Activated T-helper 1 cell treated with anti-CD3 and anti-CD28 coated beads, Interleukin-2, amount 50 U/mL, for 16 hours (primary cell): Measurements from ENCODE around the gene ZNF462.

Source experiments
- DNase-seq, 2 donors: peaks; one replicate each; pipeline ENCODE4 v3.0.0-alpha.2; 2020; ENCODE audit warnings: low read depth in 1 of 2, low spot score in 1 of 2

ZNF462 gene

GRCh38 chr9:106864373-106865143 is 1.6 kb downstream of the ZNF462 start:
- DNase-seq, result no peak

- DNase-seq, result no peak
These were observed 3.3 kb downstream of the ZNF462 start for GRCh38 chr9:106866243-106866642.

GRCh38 chr9:106867286-106867685 is 4.3 kb downstream of the ZNF462 start:
- no peak for DNase-seq

- no peak for DNase-seq
These were observed 5.1 kb downstream of the ZNF462 start for GRCh38 chr9:106868087-106868486.

GRCh38 chr9:106868565-106868964 is 5.6 kb downstream of the ZNF462 start:
- no peak for DNase-seq

- DNase-seq, result no peak
These were observed 6.1 kb downstream of the ZNF462 start for GRCh38 chr9:106869028-106869427.

- no peak for DNase-seq
These were observed 6.5 kb downstream of the ZNF462 start for GRCh38 chr9:106869458-106869857.

GRCh38 chr9:106872641-106873040 is 9.7 kb downstream of the ZNF462 start:
- no peak for DNase-seq

GRCh38 chr9:106874031-106874430 is 11.1 kb downstream of the ZNF462 start:
- no peak for DNase-seq

- DNase-seq, result no peak
These were observed 11.7 kb downstream of the ZNF462 start for GRCh38 chr9:106874652-106875051.

GRCh38 chr9:106875529-106875928 is 12.6 kb downstream of the ZNF462 start:
- DNase-seq, result no peak

GRCh38 chr9:106877345-106877744 is 14.4 kb downstream of the ZNF462 start:
- no peak for DNase-seq

GRCh38 chr9:106878081-106878837 is 15.3 kb downstream of the ZNF462 start:
- no peak for DNase-seq

GRCh38 chr9:106878934-106879333 is 16.0 kb downstream of the ZNF462 start:
- no peak for DNase-seq

GRCh38 chr9:106879439-106879882 is 16.5 kb downstream of the ZNF462 start:
- DNase-seq, result no peak

GRCh38 chr9:106880081-106880480 is 17.1 kb downstream of the ZNF462 start:
- no peak for DNase-seq

- DNase-seq, result no peak
These were observed 17.9 kb downstream of the ZNF462 start for GRCh38 chr9:106880863-106881262.

GRCh38 chr9:106883030-106883429 is 20.1 kb downstream of the ZNF462 start:
- DNase-seq, result no peak

GRCh38 chr9:106883626-106884190 is 20.7 kb downstream of the ZNF462 start:
- DNase-seq, result no peak

GRCh38 chr9:106885451-106885850 is 22.5 kb downstream of the ZNF462 start:
- DNase-seq, result no peak

GRCh38 chr9:106886111-106887046 is 23.4 kb downstream of the ZNF462 start:
- DNase-seq, result no peak
